ENCODE data around the gene ZNF416. TPM values are rescaled to one million over a fixed set of nuclear protein-coding genes. Genes with fewer than 3 reads are reported as not detected.
A peak's percentile ranks its signal among the peaks of the same experiment; 100 is the strongest.

The ZNF416 gene
- total and polyA plus RNA-seq, 11 donors = 1.8 to 7.3 (median 4.6) TPM

DNA sequence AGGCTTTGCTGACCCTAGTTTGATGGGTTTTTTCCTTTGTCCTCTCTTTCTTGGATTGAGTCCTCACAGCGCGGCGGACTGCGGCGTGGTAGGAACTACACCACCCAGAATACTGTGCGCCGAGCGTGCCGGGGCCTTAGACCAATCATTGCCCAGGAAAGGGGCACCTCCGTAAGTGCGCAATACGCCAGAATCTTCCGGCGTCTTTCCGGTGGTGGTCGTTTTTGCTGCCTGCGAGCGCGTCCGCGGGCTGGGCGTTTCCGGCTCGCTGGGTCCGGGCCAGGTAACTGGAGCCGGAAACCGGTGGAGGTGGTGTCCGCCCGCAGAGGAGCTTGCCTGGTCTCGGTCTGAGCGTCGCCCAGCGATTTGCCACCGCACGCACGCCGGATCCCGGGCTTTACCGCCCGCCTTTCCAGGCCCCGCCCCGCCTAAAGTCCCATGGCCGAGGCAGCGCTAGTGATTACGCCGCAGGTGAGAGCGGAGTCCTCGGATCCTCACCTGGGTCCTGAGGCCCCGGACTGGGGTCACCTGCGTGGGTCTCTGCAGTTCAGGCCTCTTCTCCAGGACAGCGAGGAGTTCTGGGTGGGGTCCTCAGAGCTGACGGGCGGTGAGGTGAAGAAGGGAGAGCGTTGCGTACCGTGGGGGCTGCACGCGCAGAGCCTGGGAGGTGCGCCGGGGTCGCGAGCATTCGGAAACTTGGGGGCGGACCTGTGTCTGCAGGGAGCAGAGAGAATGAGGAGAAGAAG lies 51.4 kb downstream of the ZNF416 start, which contains the start of gene ZNF549:
Gene ZNF549, plus strand, starts transcription at position 221 of the 746 bp plus-strand sequence. Its CDS starts 218 bp downstream, at position 439.
- peak; percentile 89 to 93 (median 91) for DNase-seq
- peak within 1 kb of the TSS; percentile 59 to 91 (median 84) for H3K27ac ChIP-seq
- peak; percentile 100 for ATAC-seq
- TF ChIP-seq, protein P1, sequence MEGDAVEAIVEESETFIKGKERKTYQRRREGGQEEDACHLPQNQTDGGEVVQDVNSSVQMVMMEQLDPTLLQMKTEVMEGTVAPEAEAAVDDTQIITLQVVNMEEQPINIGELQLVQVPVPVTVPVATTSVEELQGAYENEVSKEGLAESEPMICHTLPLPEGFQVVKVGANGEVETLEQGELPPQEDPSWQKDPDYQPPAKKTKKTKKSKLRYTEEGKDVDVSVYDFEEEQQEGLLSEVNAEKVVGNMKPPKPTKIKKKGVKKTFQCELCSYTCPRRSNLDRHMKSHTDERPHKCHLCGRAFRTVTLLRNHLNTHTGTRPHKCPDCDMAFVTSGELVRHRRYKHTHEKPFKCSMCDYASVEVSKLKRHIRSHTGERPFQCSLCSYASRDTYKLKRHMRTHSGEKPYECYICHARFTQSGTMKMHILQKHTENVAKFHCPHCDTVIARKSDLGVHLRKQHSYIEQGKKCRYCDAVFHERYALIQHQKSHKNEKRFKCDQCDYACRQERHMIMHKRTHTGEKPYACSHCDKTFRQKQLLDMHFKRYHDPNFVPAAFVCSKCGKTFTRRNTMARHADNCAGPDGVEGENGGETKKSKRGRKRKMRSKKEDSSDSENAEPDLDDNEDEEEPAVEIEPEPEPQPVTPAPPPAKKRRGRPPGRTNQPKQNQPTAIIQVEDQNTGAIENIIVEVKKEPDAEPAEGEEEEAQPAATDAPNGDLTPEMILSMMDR (IDR thresholded peaks at IDR 0.05) = no peak
- TF ChIP-seq POLR2A (IDR thresholded peaks at IDR 0.05) = peak in 1 of 2 donors; percentile 46
- 0 to 2% (median 1%) methylated on average over 52 to 64 of the region's 64 CpGs for WGBS, 4 donors
- peaks cover 0 to 33% (median 9%) of the 10 kb centered on the region in 12 donors for H3K9me3 ChIP-seq
- peaks cover 0 to 16% (median 13%) of the 10 kb centered on the region in 12 donors for H3K4me1 ChIP-seq
- no peaks in the 10 kb centered on the region for H3K27me3 ChIP-seq
- intact Hi-C loops (cut with DNase I) = loop anchor here in 2 of 10 donors (2.0 to 5.0 kb wide), 2 partner anchors 31 to 50 kb away; partner anchors contain the start of genes ZNF416 (in 1 of the 2) and ZNF550 (in 1 of the 2)
- H3K4me3 ChIP-seq = peak within 1 kb of the TSS; percentile 69 to 98 (median 84)
- peaks cover 0 to 21% (median 13%) of the 10 kb centered on the region in 9 donors for H3K36me3 ChIP-seq

Other genes with a start within 250 kb of the ZNF416 start
- gene ZNF304, start 227.6 kb downstream of the ZNF416 start, total RNA-seq = 10 to 100 TPM in 4 of 9 donors, 1 to 10 TPM in 5; 7.0 to 14.5 (median 9.7) TPM
- 1 to 10 TPM; 2.7 to 6.1 TPM for gene ZNF304, start 227.6 kb downstream of the ZNF416 start, polyA plus RNA-seq
- gene TRAPPC2B, start 215.4 kb downstream of the ZNF416 start, total RNA-seq = 10 to 100 TPM in 5 of 9 donors, 1 to 10 TPM in 4; 7.4 to 35.0 (median 12.3) TPM
- gene TRAPPC2B, start 215.4 kb downstream of the ZNF416 start, polyA plus RNA-seq = 10 to 100 TPM; 34.4 to 35.6 TPM
- gene ZNF547, start 215.4 kb downstream of the ZNF416 start, total RNA-seq = 1 to 10 TPM; 1.9 to 3.7 (median 2.6) TPM
- 1 to 10 TPM; 1.7 to 2.0 TPM for gene ZNF547, start 215.4 kb downstream of the ZNF416 start, polyA plus RNA-seq
- 10 to 100 TPM; 11.6 to 20.3 (median 15.3) TPM for gene ZNF548, start 189.1 kb downstream of the ZNF416 start, total RNA-seq
- 10 to 100 TPM in 1 of 2 donors, 1 to 10 TPM in 1; 5.1 to 12.0 TPM for gene ZNF548, start 189.1 kb downstream of the ZNF416 start, polyA plus RNA-seq
- gene ZNF17, start 167.8 kb downstream of the ZNF416 start, total RNA-seq = 10 to 100 TPM in 2 of 9 donors, 1 to 10 TPM in 7; 3.9 to 13.5 (median 9.0) TPM
- gene ZNF17, start 167.8 kb downstream of the ZNF416 start, polyA plus RNA-seq = 1 to 10 TPM; 3.2 to 8.5 TPM
- gene ZNF749, start 143.6 kb downstream of the ZNF416 start, total RNA-seq = 1 to 10 TPM; 2.0 to 8.2 (median 3.7) TPM
- gene ZNF749, start 143.6 kb downstream of the ZNF416 start, polyA plus RNA-seq = 10 to 100 TPM in 1 of 2 donors, 1 to 10 TPM in 1; 1.2 to 17.4 TPM
- 1 to 10 TPM; 2.1 to 6.2 (median 3.0) TPM for gene VN1R1, start 121.8 kb downstream of the ZNF416 start, total RNA-seq
- 1 to 10 TPM; 1.6 to 2.2 TPM for gene VN1R1, start 121.8 kb downstream of the ZNF416 start, polyA plus RNA-seq
- gene ZNF772, start 101.3 kb downstream of the ZNF416 start, total RNA-seq = 10 to 100 TPM; 15.7 to 30.1 (median 24.1) TPM
- 1 to 10 TPM; 4.2 to 9.1 TPM for gene ZNF772, start 101.3 kb downstream of the ZNF416 start, polyA plus RNA-seq
- gene ZNF419, start 91.2 kb downstream of the ZNF416 start, total RNA-seq = 10 to 100 TPM in 3 of 9 donors, 1 to 10 TPM in 6; 5.6 to 11.5 (median 7.9) TPM
- gene ZNF419, start 91.2 kb downstream of the ZNF416 start, polyA plus RNA-seq = 1 to 10 TPM; 6.2 to 7.3 TPM
- gene ZNF773, start 79.0 kb downstream of the ZNF416 start, total RNA-seq = 1 to 10 TPM; 4.1 to 7.3 (median 4.9) TPM
- gene ZNF773, start 79.0 kb downstream of the ZNF416 start, polyA plus RNA-seq = 1 to 10 TPM; 4.4 to 5.5 TPM
- 1 to 10 TPM; 2.5 to 5.2 (median 3.7) TPM for gene ZNF549, start 51.6 kb downstream of the ZNF416 start, total RNA-seq
- 1 to 10 TPM; 2.6 to 3.3 TPM for gene ZNF549, start 51.6 kb downstream of the ZNF416 start, polyA plus RNA-seq
- gene ZNF550, start 19.0 kb downstream of the ZNF416 start, total RNA-seq = 10 to 100 TPM in 1 of 9 donors, 1 to 10 TPM in 8; 3.6 to 10.1 (median 7.0) TPM
- 1 to 10 TPM; 4.2 to 4.8 TPM for gene ZNF550, start 19.0 kb downstream of the ZNF416 start, polyA plus RNA-seq
- 1 to 10 TPM; 2.7 to 5.6 (median 4.4) TPM for gene ZIK1, start 5.2 kb upstream of the ZNF416 start, total RNA-seq
- gene ZIK1, start 5.2 kb upstream of the ZNF416 start, polyA plus RNA-seq = 1 to 10 TPM; 1.1 to 8.0 TPM
- gene ZNF530, start 21.0 kb upstream of the ZNF416 start, total RNA-seq = 1 to 10 TPM; 2.7 to 7.5 (median 3.9) TPM
- 1 to 10 TPM; 4.9 to 8.7 TPM for gene ZNF530, start 21.0 kb upstream of the ZNF416 start, polyA plus RNA-seq
- gene ZNF134, start 35.3 kb upstream of the ZNF416 start, total RNA-seq = 10 to 100 TPM; 12.6 to 15.8 (median 13.8) TPM
- gene ZNF134, start 35.3 kb upstream of the ZNF416 start, polyA plus RNA-seq = 10 to 100 TPM in 1 of 2 donors, 1 to 10 TPM in 1; 5.3 to 14.7 TPM
- 10 to 100 TPM in 4 of 9 donors, 1 to 10 TPM in 5; 6.8 to 14.4 (median 9.0) TPM for gene ZNF211, start 54.3 kb upstream of the ZNF416 start, total RNA-seq
- gene ZNF211, start 54.3 kb upstream of the ZNF416 start, polyA plus RNA-seq = 10 to 100 TPM in 1 of 2 donors, 1 to 10 TPM in 1; 5.6 to 11.4 TPM
- under 1 TPM in 1 of 9 donors, not detected in 8; 0.14 TPM for gene ZSCAN4, start 90.0 kb upstream of the ZNF416 start, total RNA-seq
- gene ZSCAN4, start 90.0 kb upstream of the ZNF416 start, polyA plus RNA-seq = under 1 TPM; 0.03 to 0.11 TPM
- 10 to 100 TPM in 1 of 9 donors, 1 to 10 TPM in 8; 3.0 to 11.3 (median 4.3) TPM for gene ZNF551, start 103.1 kb upstream of the ZNF416 start, total RNA-seq
- gene ZNF551, start 103.1 kb upstream of the ZNF416 start, polyA plus RNA-seq = 1 to 10 TPM; 2.4 to 3.9 TPM
- gene ZNF154, start 130.3 kb upstream of the ZNF416 start, total RNA-seq = 1 to 10 TPM; 1.4 to 5.3 (median 4.0) TPM
- 1 to 10 TPM; 1.4 to 4.3 TPM for gene ZNF154, start 130.3 kb upstream of the ZNF416 start, polyA plus RNA-seq
- 10 to 100 TPM in 2 of 9 donors, 1 to 10 TPM in 7; 5.1 to 10.7 (median 7.6) TPM for gene ZNF671, start 148.7 kb upstream of the ZNF416 start, total RNA-seq
- 1 to 10 TPM; 4.6 to 4.9 TPM for gene ZNF671, start 148.7 kb upstream of the ZNF416 start, polyA plus RNA-seq
- gene ZNF776, start 167.9 kb upstream of the ZNF416 start, total RNA-seq = 10 to 100 TPM in 7 of 9 donors, 1 to 10 TPM in 2; 8.1 to 17.3 (median 12.9) TPM
- gene ZNF776, start 167.9 kb upstream of the ZNF416 start, polyA plus RNA-seq = 1 to 10 TPM; 4.8 to 9.6 TPM
- gene ZNF586, start 190.8 kb upstream of the ZNF416 start, total RNA-seq = 10 to 100 TPM in 7 of 9 donors, 1 to 10 TPM in 2; 6.7 to 13.3 (median 11.9) TPM
- gene ZNF586, start 190.8 kb upstream of the ZNF416 start, polyA plus RNA-seq = 1 to 10 TPM; 8.5 to 9.2 TPM
- gene ZNF552, start 236.0 kb upstream of the ZNF416 start, total RNA-seq = 1 to 10 TPM; 2.6 to 5.2 (median 3.9) TPM
- 1 to 10 TPM; 1.7 to 3.4 TPM for gene ZNF552, start 236.0 kb upstream of the ZNF416 start, polyA plus RNA-seq